Right lobe of liver (tissue), 6 donors: ENCODE measurements around the gene PPP1R26. TPM values are rescaled to one million over a fixed set of nuclear protein-coding genes. Genes with fewer than 3 reads are reported as not detected.

ENCODE experiments used
- ATAC-seq, 4 donors: fragments of 200-7000 bp; cut with Tn5 transposase; one replicate each; pipeline ENCODE4 v1.9.1; 2020; ENCODE audit warnings: mild to moderate bottlenecking in 4 of 4, moderate library complexity in 4 of 4
- DNase-seq, 3 donors: peaks; one replicate each; pipeline ENCODE4 v3.0.0-alpha.2; 2020
- H3K27ac ChIP-seq, 3 donors: fragments of 200-600 bp; one replicate each; pipeline ENCODE4 v1.8.0; 2022
- H3K27me3 ChIP-seq, 2 donors: fragments of 200-600 bp; one replicate each; pipeline ENCODE4 v1.8.0; 2022
- H3K36me3 ChIP-seq, 4 donors: fragments of 200-600 bp; sonication (generic) in 1 of 4; one replicate each; pipeline versions ENCODE4 v1.5.1 to v1.8.0; 2017 to 2022; ENCODE audit warnings: control low read depth in 1 of 4
- H3K4me1 ChIP-seq, 4 donors: fragments of 200-600 bp; sonication (generic) in 1 of 4; one replicate each; pipeline versions ENCODE4 v1.5.1 to v1.8.0; 2017 to 2022; ENCODE audit warnings: control low read depth in 1 of 4
- H3K4me3 ChIP-seq, 3 donors: fragments of 200-600 bp; one replicate each; pipeline ENCODE4 v1.8.0; 2022
- H3K9me3 ChIP-seq, 4 donors: fragments of 200-600 bp; sonication (generic) in 1 of 4; one replicate each; pipeline versions ENCODE4 v1.5.1 to v1.8.0; 2017 to 2022; ENCODE audit warnings: control low read depth in 1 of 4
- POLR2A ChIP-seq: fragments of 450-650 bp; IDR thresholded peaks from one replicate; pipeline ENCODE4 v1.6.1; 2017; ENCODE audit warnings: antibody characterized with exemption, mild to moderate bottlenecking
- WGBS: methylation state at CpG from one replicate; pipeline ENCODE4 v1.1.6; 2018; ENCODE audit warnings: low coverage, low lambda C conversion rate; ENCODE audit not compliant: insufficient coverage; ENCODE audit errors: missing lambda C conversion rate; 5-methylcytosine and 5-hydroxymethylcytosine counted together
- intact Hi-C, 2 donors: fragments of 100-400 bp; cut with DNase I; formaldehyde crosslinking; loops; one replicate each; pipeline versions ENCODE4 v1.11.2 to v1.14.1; 2022
- total RNA-seq, 6 experiments: library from RNA; depleted of rRNA in 2 of 6; stranded (reverse); fragments of >200 nt in 2 of 6; fragmentation: NEBNext Ultra II Directional in 3 of 6; extraction: Animal tissue kit (Norgen Biotek cat#: 25700) in 3 of 6; gene quantifications; one replicate each; pipeline versions ENCODE4 v1.1.0 to v1.2.4, GENCODE V29; 2016 to 2023
- TF ChIP-seq, protein P1 (sequence below), 4 donors: fragments of 200-600 bp in 3 of 4; fragments of 450-650 bp in 1 of 4; IDR thresholded peaks; one replicate each; pipeline versions ENCODE4 v1.5.1 to v1.8.0; 2016 to 2022; ENCODE audit warnings: antibody characterized with exemption in 4 of 4, mild to moderate bottlenecking in 2 of 4
- donor health status: DM: no; HTN: yes; CAD: no.
- donor health status: DM: no; HTN: no; CAD: no.
- donor health status: DM: no; HTN: no; CAD: no.
- donor health status: DM: no; HTN: yes; CAD: no.
- donor health status: DM: no; HTN: yes; CAD: no.

Gene PPP1R26
- total RNA-seq, 6 experiments from 2014 or later, result 5.1 to 9.0 (median 7.7) TPM

DNA sequence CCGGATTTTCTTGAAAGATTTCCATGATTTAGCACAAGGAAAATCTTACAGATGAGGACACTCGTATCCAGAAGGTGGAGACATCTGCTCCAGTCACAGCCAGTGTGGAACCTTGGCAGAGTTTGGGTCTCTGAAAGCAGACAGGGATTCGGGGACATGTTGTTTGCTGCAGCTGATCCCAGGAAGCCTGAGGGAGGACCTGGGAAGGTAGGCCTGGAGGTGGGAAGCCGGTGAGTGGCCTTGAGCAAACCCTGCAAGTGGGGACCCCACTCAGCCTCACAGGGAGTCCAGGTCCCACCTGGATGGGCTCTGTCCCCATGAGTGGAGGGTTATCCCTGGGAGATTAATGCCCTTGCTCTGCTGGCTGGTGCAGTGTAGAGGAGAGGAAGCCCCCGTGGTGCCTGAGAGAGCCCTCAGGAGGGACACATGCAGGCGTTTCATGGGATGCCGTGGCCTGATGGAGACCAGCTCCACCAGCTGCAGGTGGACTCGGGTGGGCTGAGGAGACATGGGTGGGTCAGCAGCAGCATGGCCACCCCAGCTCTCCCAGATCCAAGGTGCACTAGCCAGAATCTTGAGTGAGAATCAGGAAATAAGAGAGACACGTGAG is 28.7 kb downstream of the PPP1R26 start:
- ATAC-seq (no peak), DNase-seq (peak in 1 of 3 donors; percentile 34)
- intact Hi-C loops, result no loop called here
- no peaks in the 10 kb centered on the region for H3K4me1 ChIP-seq
- no peaks in the 10 kb centered on the region for H3K9me3 ChIP-seq
- no peak for TF ChIP-seq POLR2A
- TF ChIP-seq, protein P1, sequence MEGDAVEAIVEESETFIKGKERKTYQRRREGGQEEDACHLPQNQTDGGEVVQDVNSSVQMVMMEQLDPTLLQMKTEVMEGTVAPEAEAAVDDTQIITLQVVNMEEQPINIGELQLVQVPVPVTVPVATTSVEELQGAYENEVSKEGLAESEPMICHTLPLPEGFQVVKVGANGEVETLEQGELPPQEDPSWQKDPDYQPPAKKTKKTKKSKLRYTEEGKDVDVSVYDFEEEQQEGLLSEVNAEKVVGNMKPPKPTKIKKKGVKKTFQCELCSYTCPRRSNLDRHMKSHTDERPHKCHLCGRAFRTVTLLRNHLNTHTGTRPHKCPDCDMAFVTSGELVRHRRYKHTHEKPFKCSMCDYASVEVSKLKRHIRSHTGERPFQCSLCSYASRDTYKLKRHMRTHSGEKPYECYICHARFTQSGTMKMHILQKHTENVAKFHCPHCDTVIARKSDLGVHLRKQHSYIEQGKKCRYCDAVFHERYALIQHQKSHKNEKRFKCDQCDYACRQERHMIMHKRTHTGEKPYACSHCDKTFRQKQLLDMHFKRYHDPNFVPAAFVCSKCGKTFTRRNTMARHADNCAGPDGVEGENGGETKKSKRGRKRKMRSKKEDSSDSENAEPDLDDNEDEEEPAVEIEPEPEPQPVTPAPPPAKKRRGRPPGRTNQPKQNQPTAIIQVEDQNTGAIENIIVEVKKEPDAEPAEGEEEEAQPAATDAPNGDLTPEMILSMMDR (IDR thresholded peaks at IDR 0.05), result no peak
- H3K27me3 ChIP-seq, result no peaks in the 10 kb centered on the region
- no peak overlapping the region for H3K27ac ChIP-seq
- no peak overlapping the region for H3K4me3 ChIP-seq
- WGBS, result 95% methylated on average over 5 of the region's 9 CpGs
- peaks cover 0 to 11% (median 8%) of the 10 kb centered on the region in 4 donors for H3K36me3 ChIP-seq

DNA sequence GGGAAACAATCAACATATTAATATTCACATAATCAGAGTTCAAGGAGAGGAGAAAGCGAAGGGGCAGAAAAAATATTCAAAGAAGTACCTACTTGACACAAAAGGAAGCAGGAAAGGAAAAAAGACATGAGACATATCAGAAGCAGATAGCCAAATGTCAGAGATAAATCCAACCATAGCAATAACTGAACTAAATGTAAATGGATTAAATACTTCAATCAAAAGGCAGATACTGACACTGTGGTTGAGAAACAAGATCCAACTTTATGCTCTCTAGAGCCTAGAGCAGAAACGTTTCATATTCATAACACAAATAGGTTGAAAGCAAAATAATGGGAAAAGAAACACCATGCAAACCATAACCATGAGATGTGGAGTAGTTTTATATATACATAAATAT is 29.9 kb downstream of the PPP1R26 start:
- H3K4me3 ChIP-seq, result no peak overlapping the region
- H3K9me3 ChIP-seq, result no peaks in the 10 kb centered on the region
- H3K36me3 ChIP-seq, result peaks cover 0 to under 1% (median 0%) of the 10 kb centered on the region in 4 donors
- no peaks in the 10 kb centered on the region for H3K4me1 ChIP-seq
- H3K27ac ChIP-seq, result no peak overlapping the region
- intact Hi-C loops, result no loop called here
- no peaks in the 10 kb centered on the region for H3K27me3 ChIP-seq
- no peak for DNase-seq
- ATAC-seq, result no peak
- 66% methylated on average over 2 of the region's 2 CpGs for WGBS
- TF ChIP-seq, protein P1 (IDR thresholded peaks at IDR 0.05), result no peak
- no peak for TF ChIP-seq POLR2A

DNA sequence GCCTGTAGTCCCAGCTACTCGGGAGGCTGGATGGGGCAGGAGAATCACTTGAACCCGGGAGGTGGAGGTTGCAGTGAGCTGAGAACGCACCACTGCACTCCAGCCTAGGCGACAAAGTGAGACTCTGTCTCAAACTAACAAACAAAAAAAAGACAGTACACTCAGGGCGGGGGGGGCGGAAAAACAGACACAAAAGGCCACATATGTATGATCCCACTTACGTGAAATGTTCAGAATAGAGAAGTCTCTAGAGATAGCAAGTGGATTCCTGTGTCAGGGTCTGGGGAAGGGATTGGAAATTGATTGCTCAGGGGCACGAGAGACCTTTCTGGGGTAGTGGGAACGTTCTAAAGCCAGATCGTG is 32.6 kb downstream of the PPP1R26 start:
- intact Hi-C loops, result no loop called here
- H3K36me3 ChIP-seq, result no peaks in the 10 kb centered on the region
- 47% methylated on average over 5 of the region's 10 CpGs for WGBS
- ATAC-seq (no peak), DNase-seq (peak in 1 of 3 donors; percentile 17)
- TF ChIP-seq POLR2A, result no peak
- TF ChIP-seq, protein P1 (IDR thresholded peaks at IDR 0.05), result no peak
- H3K9me3 ChIP-seq, result no peaks in the 10 kb centered on the region
- H3K4me3 ChIP-seq, result no peak overlapping the region
- no peaks in the 10 kb centered on the region for H3K27me3 ChIP-seq
- no peaks in the 10 kb centered on the region for H3K4me1 ChIP-seq
- no peak overlapping the region for H3K27ac ChIP-seq

- DNase-seq (peak in 2 of 3 donors; percentile 19 to 37), ATAC-seq (no peak)
- Histone ChIP-seq H3K4me3 (no peak overlapping the region), H3K27me3 (no peaks in the 10 kb centered on the region), H3K9me3 (no peaks in the 10 kb centered on the region), H3K36me3 (no peaks in the 10 kb centered on the region), H3K4me1 (no peaks in the 10 kb centered on the region), H3K27ac (no peak overlapping the region)
- no peak for TF ChIP-seq POLR2A
- TF ChIP-seq, protein P1 (IDR thresholded peaks at IDR 0.05), result no peak
- intact Hi-C loops, result no loop called here
- WGBS, result 39% methylated on average over 6 of the region's 7 CpGs
These were observed 33.3 kb downstream of the PPP1R26 start for GRCh38 chr9:135512904-135513303.
